Neutrophil (primary cell): Measurements from ENCODE around the gene HIGD1A.
A peak's percentile ranks its signal among the peaks of the same experiment; 100 is the strongest.

Experiments
- H3K27ac ChIP-seq: fragments of 200-600 bp; sonication (generic); 2 replicates; pipeline ENCODE4 v1.5.1; 2016; ENCODE audit warnings: mild to moderate bottlenecking, moderate library complexity
- H3K27me3 ChIP-seq: fragments of 200-600 bp; sonication (generic); 2 replicates; pipeline ENCODE4 v1.6.0; 2016; ENCODE audit warnings: mild to moderate bottlenecking
- H3K36me3 ChIP-seq: fragments of 200-600 bp; sonication (generic); 2 replicates; pipeline ENCODE4 v1.5.1; 2017
- H3K4me1 ChIP-seq, 2 experiments: fragments of 200-600 bp in 1 of 2; sonication (generic) in 1 of 2; 1 replicate in 1 of 2; 2 replicates in 1 of 2; pipeline versions ENCODE4 v1.5.1 to v1.6.1; 2013 to 2016; ENCODE audit warnings: low read depth in 1 of 2, low read length in 1 of 2, mild to moderate bottlenecking in 1 of 2, moderate library complexity in 1 of 2; ENCODE audit not compliant: control insufficient read depth in 1 of 2, insufficient read depth in 1 of 2
- H3K4me3 ChIP-seq, 2 experiments: fragments of 200-600 bp in 1 of 2; sonication (generic) in 1 of 2; 1 replicate in 1 of 2; 2 replicates in 1 of 2; pipeline ENCODE4 v1.5.1; 2013 to 2016; ENCODE audit warnings: low read depth in 1 of 2, low read length in 1 of 2, mild to moderate bottlenecking in 1 of 2, moderate library complexity in 1 of 2
- H3K9me3 ChIP-seq: fragments of 200-600 bp; sonication (generic); 2 replicates; pipeline ENCODE4 v1.5.1; 2016
- CTCF ChIP-seq: fragments of 200-600 bp; sonication (generic); IDR thresholded peaks from 2 replicates; pipeline ENCODE4 v1.5.1; 2016; ENCODE audit warnings: antibody characterized with exemption

HIGD1A gene

GRCh38 chr3:42743204-42743995, 60.9 kb downstream of the HIGD1A start:
- no peaks in the 10 kb centered on the region for H3K9me3 ChIP-seq
- H3K36me3 ChIP-seq: no peaks in the 10 kb centered on the region
- H3K27me3 ChIP-seq: no peaks in the 10 kb centered on the region
- no peak overlapping the region for H3K4me3 ChIP-seq
- no peak for TF ChIP-seq CTCF
- peak overlapping the region; percentile 35 for H3K27ac ChIP-seq
- H3K4me1 ChIP-seq: peaks cover 0 to 5% of the 10 kb centered on the region in 2 experiments

- no peaks in the 10 kb centered on the region for H3K36me3 ChIP-seq
- no peak for TF ChIP-seq CTCF
- no peak overlapping the region for H3K4me3 ChIP-seq
- no peaks in the 10 kb centered on the region for H3K27me3 ChIP-seq
- H3K9me3 ChIP-seq: no peaks in the 10 kb centered on the region
- H3K27ac ChIP-seq: no peak overlapping the region
- peaks cover 0 to 5% of the 10 kb centered on the region in 2 experiments for H3K4me1 ChIP-seq
Measured at GRCh38 chr3:42742688-42743087, 61.6 kb downstream of the HIGD1A start.

GRCh38 chr3:42742259-42742658, 62.0 kb downstream of the HIGD1A start:
- Histone ChIP-seq H3K27me3 (no peaks in the 10 kb centered on the region), H3K9me3 (no peaks in the 10 kb centered on the region), H3K4me1 (peaks cover 0 to 5% of the 10 kb centered on the region in 2 experiments), H3K4me3 (no peak overlapping the region), H3K36me3 (no peaks in the 10 kb centered on the region), H3K27ac (no peak overlapping the region)
- no peak for TF ChIP-seq CTCF

GRCh38 chr3:42741796-42742195, 62.5 kb downstream of the HIGD1A start:
- TF ChIP-seq CTCF: no peak

GRCh38 chr3:42739401-42740158, 64.7 kb downstream of the HIGD1A start:
- Histone ChIP-seq H3K27me3 (no peaks in the 10 kb centered on the region), H3K36me3 (no peaks in the 10 kb centered on the region), H3K4me3 (no peak overlapping the region), H3K4me1 (peaks cover 0 to 5% of the 10 kb centered on the region in 2 experiments), H3K9me3 (no peaks in the 10 kb centered on the region), H3K27ac (no peak overlapping the region)
- no peak for TF ChIP-seq CTCF

More at GRCh38 chr3:42741796-42742195, 62.5 kb downstream of the HIGD1A start:
- Histone ChIP-seq H3K36me3 (no peaks in the 10 kb centered on the region), H3K4me1 (peaks cover 0 to 5% of the 10 kb centered on the region in 2 experiments), H3K9me3 (no peaks in the 10 kb centered on the region), H3K27ac (no peak overlapping the region), H3K4me3 (no peak overlapping the region), H3K27me3 (no peaks in the 10 kb centered on the region)
